ENCODE results near the gene AHCYL2.
"Not testable (repeated sequence)": the region's sequence is repeated elsewhere in the genome, so short reads cannot be mapped to it uniquely, and the experiment has no call there.

The AHCYL2 gene

DNA sequence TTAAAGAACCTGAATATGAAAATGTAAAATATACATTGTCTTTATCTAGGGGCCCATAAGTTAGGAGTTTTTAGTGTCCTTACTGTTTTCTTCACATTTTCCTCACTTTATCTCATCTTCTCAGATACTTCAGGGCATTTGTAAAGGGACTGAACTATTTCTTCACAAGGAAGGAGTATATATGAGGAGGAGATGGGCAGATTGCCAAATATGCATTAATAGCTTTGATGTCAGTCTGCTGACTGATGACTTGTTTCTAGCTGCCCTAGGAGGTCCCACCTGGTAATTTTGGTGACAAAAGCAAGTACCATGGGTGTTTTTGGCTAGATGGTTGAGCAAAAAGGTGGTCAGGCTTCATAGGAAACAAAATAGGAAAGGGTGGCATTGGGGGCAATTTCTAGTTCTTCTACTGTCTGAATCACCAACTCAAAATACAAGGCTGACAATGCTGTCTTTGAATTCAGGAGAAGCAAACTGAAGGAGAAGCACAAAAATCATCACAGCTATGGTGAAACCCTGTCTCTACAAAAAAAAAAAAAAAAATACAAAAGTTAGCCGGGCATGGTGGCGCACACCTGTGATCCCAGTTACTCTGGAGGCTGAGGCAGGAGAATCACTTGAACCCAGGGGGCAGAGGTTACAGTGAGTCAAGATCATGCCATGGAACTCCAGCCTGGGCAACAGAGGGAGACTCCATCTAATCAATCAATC lies 199.0 kb downstream of the AHCYL2 start:
- DNase-seq (ENCODE audit: low read depth, low spot score): no peak

DNA sequence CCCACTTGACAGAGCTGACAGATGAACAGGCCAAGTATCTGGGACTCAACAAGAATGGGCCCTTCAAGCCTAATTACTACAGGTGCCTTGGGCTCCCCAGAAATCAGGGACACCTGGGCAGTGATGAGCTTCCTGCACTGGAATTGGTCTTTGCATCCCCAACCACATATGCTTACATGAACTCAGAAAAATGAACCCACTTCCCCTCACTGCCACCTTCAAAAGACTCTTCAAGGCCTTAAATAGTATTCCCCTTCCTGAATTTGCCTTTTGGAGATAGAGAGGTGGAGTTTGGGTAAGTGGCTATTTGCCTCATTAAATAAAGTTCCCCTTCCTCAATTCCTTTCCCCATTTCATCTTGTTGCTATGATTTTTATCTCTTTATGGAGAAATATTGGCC lies 201.7 kb downstream of the AHCYL2 start:
- DNase-seq (ENCODE audit: low read depth, low spot score): no peak

DNA sequence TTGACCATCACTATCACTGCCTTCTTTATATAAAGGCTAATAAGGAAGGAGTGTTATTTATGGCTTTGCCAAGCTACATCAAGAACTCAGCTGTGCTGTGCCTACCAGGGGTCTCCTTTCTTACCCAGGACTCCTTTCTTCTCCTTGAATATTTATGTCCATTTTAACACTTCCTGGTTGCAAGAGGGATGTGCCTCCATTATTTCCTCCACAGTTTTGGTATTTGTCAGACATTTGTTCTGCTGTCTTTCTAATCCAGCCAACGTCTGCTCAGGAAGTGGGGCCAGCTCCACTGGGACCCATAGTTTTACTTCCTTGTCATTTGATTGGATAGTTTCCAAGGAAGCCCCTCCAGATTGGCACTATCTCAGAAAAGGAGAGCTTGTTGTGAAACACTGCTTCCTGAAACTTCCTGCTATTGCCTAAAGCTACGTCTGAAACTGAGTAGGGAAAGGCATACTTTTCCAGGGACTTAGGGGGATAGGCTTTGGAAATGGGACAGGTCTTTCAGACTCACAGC lies 202.8 kb downstream of the AHCYL2 start:
- DNase-seq (ENCODE audit: low read depth, low spot score): no peak

DNA sequence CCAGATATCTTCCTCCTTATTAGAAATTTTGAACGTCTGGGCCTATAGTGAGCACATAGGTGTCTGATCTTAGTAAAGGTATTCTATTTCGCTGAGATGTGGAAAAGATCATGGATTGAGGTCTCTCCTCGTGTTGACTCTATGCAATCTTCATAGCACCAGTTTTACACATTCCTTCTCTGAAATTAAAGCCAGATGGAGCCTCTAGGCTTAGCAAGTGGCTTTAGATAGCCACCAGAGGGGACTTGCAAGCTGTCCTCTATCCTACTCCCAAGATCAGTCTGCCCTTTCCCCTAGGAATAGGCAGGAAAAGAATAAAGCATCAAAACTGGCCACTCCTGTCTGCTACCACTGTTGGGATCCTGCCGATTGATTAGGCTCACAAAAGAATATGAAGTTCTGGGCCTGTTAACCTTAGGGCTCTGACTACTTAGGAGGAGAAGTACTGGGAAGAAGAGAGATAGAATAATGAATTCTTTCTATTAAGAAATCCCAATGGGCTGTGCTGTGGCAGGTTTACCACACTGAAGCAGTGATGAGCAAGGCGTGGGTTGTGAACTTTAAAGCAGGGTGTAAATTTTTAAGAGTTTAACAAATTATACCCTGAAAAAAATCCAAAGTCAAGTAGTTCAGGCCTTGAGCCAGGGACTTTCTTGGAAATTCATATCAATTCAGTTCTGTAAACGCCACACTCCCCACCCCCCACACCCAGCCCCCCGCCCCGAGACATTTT lies 207.2 kb downstream of the AHCYL2 start:
- DNase-seq (ENCODE audit: low read depth, low spot score): no peak

DNA sequence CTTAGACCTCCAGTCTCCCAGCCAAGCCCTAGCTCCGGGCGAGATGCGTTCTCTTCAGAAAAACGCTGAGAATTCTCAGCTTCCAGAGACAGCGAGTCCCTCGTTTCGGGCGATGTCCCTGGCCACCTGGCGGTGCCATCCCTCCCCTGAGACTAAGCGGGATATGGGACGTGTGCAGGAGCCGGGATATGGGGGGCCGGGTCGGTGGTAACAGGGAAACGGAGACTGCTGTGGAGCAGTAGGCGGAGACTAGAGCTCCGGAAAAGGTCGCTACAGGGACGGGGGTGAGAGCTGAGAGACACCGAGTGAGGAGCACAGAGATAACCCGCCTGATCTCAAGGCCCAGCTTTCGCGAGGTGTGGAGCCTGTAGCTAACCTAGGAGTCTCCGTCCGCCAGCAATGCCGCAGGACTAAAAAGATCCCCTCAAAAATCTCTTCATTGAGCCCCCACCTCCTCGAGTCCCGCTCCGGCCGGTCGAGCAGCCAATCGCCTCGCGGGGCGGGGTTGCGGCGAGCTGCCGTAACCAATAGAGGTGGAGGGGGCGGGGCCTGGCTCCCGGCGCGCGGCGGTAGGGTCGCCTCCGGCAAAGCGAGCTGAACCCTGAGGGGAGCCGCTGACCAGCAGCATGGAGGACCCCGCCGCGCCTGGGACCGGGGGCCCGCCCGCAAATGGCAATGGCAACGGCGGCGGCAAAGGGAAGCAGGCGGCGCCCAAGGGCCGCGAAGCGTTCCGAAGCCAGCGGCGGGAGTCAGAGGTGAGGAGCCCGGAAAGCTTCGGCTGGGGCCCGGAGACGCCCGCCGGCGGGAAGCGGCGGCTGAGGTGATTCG lies 209.2 kb downstream of the AHCYL2 start, which contains the start of gene STRIP2:
Gene STRIP2, plus strand, starts transcription at position 586 of the 828 bp plus-strand sequence. Its CDS starts 41 bp downstream, at position 627.
- peak; percentile 60 for DNase-seq (ENCODE audit: low read depth, low spot score)

DNA sequence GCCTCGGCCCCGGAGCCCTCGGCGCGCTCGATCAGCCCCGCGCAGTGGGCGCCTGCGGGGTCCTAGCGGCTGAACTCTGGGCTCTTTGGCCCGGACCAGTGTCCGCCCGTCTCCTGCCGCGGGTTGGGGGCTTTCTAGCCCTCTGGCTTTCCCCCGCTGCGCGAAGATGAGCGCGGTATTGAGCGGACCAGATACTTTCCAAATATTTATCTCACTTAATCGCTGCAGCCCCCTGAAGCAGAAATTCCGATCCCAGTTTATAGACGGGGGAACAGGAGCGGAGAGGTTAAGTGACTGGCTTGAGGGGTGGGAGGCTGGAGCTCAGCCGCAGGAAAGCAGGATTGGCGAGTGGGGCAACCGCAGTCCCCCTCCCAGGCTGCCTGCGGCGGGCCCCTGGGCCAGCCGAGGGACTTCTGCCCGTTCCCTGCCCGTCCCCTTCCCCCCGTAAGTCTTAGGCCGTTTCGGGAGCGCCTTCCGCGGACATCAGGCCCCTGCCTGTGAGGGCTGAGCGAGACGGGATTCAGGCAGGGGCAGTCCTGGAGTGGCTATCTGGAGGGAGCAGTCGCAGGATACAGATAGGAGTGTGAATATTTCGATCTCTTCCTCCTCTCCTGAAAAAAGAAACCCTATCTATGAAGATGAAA lies 210.0 kb downstream of the AHCYL2 start:
- DNase-seq (ENCODE audit: low read depth, low spot score): no peak

DNA sequence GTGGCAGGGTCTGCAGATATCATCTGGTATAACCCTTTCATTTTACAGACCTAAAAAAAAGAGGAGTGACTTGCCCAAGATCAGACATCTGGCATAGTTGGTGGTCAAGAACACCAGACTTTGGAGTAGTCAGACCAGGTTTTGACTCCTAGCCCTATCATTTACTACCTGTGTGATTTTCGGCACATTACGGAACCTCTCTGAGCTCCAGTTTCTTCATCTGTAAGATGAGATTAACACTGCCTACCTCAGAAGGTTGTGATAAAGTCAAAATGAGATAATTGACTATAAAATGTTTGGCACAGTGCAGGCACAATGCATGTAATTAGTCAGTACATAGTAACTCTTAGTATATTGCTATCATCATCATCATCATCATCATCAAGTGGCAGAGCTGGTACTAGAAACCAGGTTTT lies 210.6 kb downstream of the AHCYL2 start:
- no peak for DNase-seq (ENCODE audit: low read depth, low spot score)

DNA sequence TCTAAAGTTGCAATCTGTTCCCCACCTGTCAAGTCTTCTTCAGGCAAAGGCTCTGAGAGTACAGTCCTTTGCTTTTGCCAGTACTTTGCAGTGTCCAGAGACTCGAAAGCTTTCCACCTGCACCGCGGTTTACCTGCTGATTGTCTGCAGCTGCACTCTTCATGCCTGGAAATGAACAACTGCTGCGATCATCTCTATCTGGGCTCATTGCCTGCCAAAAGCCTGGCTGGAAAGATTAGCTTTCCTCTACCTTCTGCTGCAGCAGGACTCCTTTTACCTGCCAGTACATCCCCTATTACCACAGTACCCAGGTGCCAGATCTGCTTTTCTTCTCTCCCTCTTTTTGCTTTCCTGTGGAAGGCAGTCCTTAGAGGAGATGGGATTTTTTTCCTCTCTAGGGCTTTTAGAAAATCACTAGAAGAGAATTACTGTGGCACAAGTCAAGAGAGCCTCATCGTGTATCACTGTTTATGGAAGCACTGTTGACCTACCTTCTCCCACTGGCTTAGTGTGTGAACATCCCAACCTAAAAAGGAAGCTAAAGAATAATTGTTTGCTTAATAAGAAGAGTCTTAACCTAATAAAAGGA lies 211.6 kb downstream of the AHCYL2 start:
- no peak for DNase-seq (ENCODE audit: low read depth, low spot score)

DNA sequence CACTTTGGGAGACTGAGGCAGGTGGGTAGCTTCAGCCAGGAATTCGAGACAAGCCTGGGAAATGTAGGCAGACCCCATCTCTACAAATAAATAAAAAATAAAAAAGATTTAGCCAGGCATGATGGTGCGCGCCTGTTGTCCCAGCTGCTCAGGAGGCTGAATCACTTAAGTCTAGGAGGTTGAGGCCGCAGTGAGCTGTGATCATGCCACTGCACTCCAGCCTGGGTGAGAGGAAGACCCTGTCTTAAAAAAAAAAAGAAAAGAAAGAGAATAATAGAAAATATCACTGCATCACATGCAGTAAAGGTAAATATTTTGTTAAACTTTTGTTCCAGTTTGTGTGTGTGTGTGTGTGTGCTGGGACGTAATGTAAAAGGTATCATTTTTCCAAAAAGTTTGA lies 212.4 kb downstream of the AHCYL2 start:
- no peak for DNase-seq (ENCODE audit: low read depth, low spot score)

DNA sequence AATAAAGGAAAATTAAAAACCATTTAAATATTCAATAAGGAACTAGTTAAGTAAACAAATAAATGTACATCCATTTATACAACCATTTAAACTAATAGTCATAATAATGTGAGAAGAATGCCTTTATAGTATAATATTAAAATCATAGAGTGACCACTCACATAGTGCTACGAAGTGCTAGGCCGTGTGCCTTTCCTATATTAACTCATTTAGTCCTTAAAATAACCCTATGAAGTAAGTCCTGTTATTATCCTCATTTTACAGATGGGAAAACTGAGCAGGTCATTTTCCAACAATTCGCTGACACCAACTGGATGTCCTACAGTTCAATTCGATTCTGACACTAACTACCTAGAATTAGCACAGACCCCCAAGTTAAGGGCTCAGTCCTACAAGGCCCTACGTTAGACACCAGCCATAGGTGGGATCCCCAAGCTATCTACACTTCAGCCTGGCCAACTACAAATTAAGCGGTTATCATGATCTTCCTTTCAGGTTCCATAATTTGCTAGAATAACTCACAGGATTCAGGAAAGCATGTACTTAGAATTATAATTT lies 213.5 kb downstream of the AHCYL2 start:
- no peak for DNase-seq (ENCODE audit: low read depth, low spot score)

DNA sequence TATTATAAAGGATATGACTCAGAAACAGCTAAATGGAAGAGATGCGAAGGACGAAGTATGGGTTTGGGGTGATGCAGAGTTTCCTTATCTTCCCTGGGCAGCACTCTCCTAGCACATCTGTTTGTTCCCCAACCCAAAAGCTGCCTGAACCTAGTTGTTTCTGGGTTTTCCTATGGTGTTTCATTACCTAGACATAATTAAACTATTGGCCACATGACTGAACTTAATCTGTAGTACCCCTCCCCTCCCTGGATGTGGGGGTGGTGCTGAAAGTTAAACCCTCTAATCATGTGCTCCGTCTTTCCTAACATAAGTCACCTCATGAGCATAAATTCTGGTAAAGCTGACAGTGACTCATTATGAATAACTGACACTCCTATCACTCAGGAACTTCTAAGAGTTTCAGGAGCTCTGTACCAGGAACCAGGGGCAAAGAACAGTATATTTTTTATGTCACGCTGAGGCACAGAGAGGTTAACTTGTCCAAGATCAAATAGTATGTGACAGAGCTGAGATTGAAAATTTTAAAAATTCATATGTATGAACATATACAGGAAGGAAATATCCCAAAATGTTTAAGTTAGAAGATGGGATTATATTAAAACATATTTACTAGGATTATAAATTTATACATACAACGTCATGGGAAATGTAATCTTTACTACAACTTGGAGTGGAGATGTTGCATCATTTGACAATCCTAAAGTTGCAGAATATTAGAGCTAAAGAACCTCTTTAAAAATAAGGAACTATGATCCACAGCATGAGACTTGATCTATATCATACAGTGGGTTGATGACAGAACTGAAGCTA lies 214.2 kb downstream of the AHCYL2 start:
- no peak for DNase-seq (ENCODE audit: low read depth, low spot score)

DNA sequence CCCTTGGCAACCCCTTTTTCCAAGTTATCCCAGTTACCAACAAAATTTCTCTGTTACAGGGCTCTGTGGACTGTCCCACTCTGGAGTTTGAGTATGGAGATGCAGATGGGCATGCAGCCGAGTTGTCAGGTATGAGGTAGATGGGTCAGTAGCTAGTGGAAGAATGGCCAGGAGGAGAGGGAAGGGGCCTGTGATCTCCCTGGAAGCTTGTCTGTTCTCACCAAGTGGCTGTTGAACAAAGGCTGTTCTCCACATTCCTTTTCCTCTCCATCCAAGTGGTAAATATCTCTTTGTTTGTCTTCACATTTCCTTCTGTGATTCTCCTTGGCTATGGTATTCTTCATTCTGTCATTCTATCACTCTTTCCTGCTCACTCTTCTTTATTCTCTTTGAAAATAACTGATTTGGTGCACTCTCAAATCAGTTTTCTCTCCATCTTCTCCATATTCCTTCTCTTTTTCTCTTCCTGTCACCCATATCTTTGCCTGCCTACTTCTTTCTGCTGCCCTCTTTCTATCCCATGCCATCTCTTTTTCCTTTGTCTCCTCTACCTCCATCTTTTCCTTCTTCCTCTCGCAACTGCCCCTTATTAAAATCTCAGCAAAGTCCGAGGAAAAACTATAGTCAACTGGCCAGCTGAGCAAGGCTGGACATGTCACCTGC lies 215.3 kb downstream of the AHCYL2 start:
- DNase-seq (ENCODE audit: low read depth, low spot score): no peak

DNA sequence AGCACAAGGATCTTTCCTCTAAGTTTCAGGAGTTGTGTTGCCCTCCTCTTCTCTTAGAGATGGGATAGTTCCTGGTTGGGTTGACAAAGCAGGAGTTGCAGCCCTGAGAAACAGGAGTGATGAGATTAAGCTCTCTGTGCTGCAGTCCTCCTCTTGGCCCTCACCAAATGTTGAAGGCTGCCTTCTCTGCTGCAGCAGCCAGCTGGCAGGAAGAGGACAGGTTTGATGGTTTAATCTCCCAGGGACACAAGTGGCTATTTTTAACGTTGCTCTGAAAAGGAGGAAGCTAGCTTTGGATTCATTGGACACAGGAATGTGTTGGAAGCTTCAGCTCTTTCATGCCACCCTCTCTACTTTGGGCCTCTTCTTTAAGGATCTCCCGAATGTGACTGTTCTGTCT lies 218.8 kb downstream of the AHCYL2 start:
- no peak for DNase-seq (ENCODE audit: low read depth, low spot score)

DNA sequence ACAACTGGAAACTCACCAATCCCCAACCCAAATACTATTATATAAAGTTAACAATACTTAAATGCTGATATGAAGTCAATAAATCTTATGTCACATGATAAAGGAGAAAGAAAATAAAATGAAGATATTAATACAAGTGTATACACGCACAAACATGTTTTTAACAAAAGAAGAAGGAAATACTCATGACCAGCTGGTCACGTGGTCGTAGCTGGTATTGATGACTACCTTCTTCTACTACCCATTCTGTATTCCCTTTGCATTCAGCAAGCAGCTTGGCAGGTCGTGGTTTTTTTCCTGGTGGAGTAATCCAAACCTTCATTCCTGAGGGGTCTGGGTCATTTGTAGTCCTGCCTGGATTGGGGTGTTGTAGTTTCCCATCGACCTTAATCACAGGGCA lies 219.9 kb downstream of the AHCYL2 start:
- not testable (repeated sequence) for DNase-seq (ENCODE audit: low read depth, low spot score)

DNA sequence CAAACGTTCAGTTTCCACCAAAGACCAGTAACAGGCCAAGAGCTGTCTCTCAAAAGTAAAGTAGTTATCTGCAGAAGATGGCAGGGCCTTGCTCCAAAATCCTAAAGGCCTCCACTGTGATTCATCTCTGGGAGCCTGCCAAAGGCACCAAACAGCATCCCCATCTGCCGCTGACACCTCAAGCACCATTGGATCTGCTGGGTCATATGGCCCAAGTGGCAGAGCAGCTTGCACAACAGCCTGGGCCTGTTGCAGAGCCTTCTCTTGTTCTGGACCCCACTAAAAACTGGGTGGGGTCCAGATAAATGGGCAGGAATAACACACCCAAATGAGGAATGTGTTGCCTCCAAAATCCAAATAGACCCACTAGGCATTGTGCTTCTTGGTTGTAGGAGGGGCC lies 222.1 kb downstream of the AHCYL2 start:
- DNase-seq (ENCODE audit: low read depth, low spot score): not testable (repeated sequence)

DNA sequence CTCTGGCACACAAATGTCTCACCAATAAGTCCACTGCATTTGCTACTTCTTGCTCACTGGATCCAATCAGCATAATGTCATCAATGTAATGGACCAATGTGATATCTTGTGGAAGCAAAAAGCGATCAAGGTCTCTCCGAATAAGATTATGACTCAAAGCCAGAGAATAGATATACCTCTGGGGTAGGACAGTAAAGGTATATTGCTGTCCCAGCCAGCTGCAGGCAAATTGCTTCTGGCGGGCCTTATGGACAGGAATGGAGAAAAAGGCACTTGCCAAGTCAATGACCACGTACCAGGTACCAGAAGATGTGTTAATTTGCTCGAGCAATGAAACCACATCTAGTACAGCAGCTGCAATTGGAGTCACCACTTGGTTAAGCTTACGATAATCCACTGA lies 222.6 kb downstream of the AHCYL2 start:
- DNase-seq (ENCODE audit: low read depth, low spot score): not testable (repeated sequence)

DNA sequence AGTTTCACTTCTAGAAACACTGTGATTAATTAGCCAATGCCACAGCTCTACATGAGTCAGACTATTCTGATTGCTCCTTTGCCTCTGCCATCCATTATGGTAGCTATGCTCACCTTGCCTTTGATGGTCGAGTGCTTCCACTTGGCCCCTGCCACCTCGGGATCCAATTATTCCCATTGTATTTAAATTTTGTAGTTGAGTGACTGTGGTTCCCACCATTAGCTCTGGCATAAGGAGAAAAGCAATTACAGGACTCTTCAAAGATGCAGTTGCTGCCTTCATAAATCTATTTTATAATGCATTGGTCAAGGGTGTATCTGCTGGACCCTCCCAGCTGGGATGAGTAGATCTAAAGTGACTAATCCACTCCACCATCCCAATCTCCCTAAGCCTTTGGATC lies 223.8 kb downstream of the AHCYL2 start:
- DNase-seq (ENCODE audit: low read depth, low spot score): not testable (repeated sequence)

DNA sequence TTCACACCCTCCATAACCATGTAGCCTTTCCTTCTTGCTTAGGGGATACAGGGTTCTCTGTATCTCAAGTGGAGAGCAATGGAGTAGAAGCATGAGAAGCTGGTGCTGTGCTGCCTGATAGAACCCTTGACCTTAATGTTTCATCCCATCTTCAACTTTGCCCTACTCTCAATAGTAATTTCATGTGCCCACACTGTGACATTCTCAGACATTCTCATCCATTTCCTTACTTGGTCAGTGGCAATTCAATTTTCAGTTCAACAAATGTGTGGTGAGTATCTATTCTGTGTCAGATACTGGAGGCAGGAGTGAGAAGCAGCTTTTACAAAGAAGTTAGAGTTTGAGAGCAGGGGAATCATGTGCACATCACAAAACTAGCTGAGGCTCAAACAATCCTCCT lies 225.5 kb downstream of the AHCYL2 start:
- no peak for DNase-seq (ENCODE audit: low read depth, low spot score)

DNA sequence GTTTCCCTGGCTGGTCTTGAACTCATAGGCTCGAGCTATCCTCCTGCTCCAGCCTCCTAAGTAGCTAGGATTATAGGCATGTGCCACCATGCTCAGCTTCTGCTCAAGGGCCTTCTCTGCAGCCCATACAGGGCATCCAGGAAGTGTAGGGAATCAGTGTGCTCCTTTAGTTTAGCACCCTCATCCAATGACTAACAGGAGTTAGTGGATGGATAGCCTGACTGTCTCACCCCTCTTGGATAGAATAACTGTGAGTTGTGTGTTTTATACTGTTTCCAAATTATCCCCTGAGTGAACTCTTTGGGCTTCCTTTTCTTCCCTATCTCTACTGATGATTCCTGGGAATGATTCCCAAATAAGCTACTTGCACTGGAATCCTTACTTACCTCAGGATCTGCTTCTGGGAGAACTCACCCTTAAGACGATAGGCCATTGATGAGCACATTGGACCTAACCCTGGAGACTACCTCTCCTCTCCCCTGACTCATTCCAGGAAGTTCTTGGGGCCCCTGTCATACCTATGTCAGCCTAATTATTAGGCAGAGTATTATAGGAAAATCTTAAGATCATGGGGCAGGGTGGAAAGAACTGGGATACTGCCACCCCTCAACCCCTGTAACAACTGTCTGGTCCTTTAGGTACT lies 227.9 kb downstream of the AHCYL2 start:
- no peak for DNase-seq (ENCODE audit: low read depth, low spot score)

Measured in iPS DF 19.7 (cell line).